Measurements from ENCODE around the gene SKAP1.

SKAP1 gene

GRCh38 chr17:48179071-48179945 lies 250.7 kb downstream of the SKAP1 start:
- in situ Hi-C loops (cut with HindIII; ENCODE audit: low sequenced_read_pairs): no loop called here

- in situ Hi-C loops (cut with HindIII; ENCODE audit: low sequenced_read_pairs): no loop called here
Measured at GRCh38 chr17:48178317-48178716, 251.7 kb downstream of the SKAP1 start.

- in situ Hi-C loops (cut with HindIII; ENCODE audit: low sequenced_read_pairs): no loop called here
Measured at GRCh38 chr17:48177816-48178215, 252.2 kb downstream of the SKAP1 start.

GRCh38 chr17:48176471-48176855 lies 253.6 kb downstream of the SKAP1 start:
- in situ Hi-C loops (cut with HindIII; ENCODE audit: low sequenced_read_pairs): no loop called here

- in situ Hi-C loops (cut with HindIII; ENCODE audit: low sequenced_read_pairs): no loop called here
Measured at GRCh38 chr17:48175692-48176470, 254.1 kb downstream of the SKAP1 start.

GRCh38 chr17:48174833-48175523 lies 255.0 kb downstream of the SKAP1 start:
- in situ Hi-C loops (cut with HindIII; ENCODE audit: low sequenced_read_pairs): no loop called here

GRCh38 chr17:48173191-48173984 lies 256.6 kb downstream of the SKAP1 start:
- in situ Hi-C loops (cut with HindIII; ENCODE audit: low sequenced_read_pairs): no loop called here

GRCh38 chr17:48169926-48170325 lies 260.1 kb downstream of the SKAP1 start:
- in situ Hi-C loops (cut with HindIII; ENCODE audit: low sequenced_read_pairs): no loop called here

- in situ Hi-C loops (cut with HindIII; ENCODE audit: low sequenced_read_pairs): no loop called here
Measured at GRCh38 chr17:48163809-48164208, 266.2 kb downstream of the SKAP1 start.

GRCh38 chr17:48162946-48163506 lies 267.0 kb downstream of the SKAP1 start:
- in situ Hi-C loops (cut with HindIII; ENCODE audit: low sequenced_read_pairs): no loop called here

GRCh38 chr17:48162306-48162934 lies 267.6 kb downstream of the SKAP1 start:
- in situ Hi-C loops (cut with HindIII; ENCODE audit: low sequenced_read_pairs): no loop called here

GRCh38 chr17:48161127-48161905 lies 268.7 kb downstream of the SKAP1 start:
- in situ Hi-C loops (cut with HindIII; ENCODE audit: low sequenced_read_pairs): no loop called here

- in situ Hi-C loops (cut with HindIII; ENCODE audit: low sequenced_read_pairs): no loop called here
Measured at GRCh38 chr17:48160177-48161081, 269.6 kb downstream of the SKAP1 start.

GRCh38 chr17:48159232-48159631 lies 270.8 kb downstream of the SKAP1 start:
- in situ Hi-C loops (cut with HindIII; ENCODE audit: low sequenced_read_pairs): no loop called here

GRCh38 chr17:48155889-48156611 lies 274.0 kb downstream of the SKAP1 start:
- in situ Hi-C loops (cut with HindIII; ENCODE audit: low sequenced_read_pairs): no loop called here

GRCh38 chr17:48153691-48154358 lies 276.2 kb downstream of the SKAP1 start:
- in situ Hi-C loops (cut with HindIII; ENCODE audit: low sequenced_read_pairs): no loop called here

GRCh38 chr17:48152289-48152688 lies 277.7 kb downstream of the SKAP1 start:
- in situ Hi-C loops (cut with HindIII; ENCODE audit: low sequenced_read_pairs): no loop called here
